K562 (cell line): Measurements from ENCODE around the gene ZNF488. TPM values are rescaled to one million over a fixed set of nuclear protein-coding genes. Genes with fewer than 3 reads are reported as not detected.

Source experiments
- ATAC-seq: fragments of 200-7000 bp; cut with Tn5 transposase; 3 replicates; pipeline ENCODE4 v1.9.1; 2020; ENCODE audit warnings: moderate library complexity
- BruUV-seq: library from RNA; stranded (reverse); fragments of 400-500 nt; replicated peaks from 2 replicates; lab custom pipeline; 2021; lab: Mats Ljungman, UMichigan
- CTCF ChIA-PET: fragments of 300-600 bp; formaldehyde crosslinking; extraction: SDS; loops from one replicate; lab custom pipeline; 2021; ENCODE audit warnings: low intra/inter-chr PET ratio; lab: Yijun Ruan, JAX
- POLR2A ChIA-PET: fragments of 300-600, 350-650 bp; sonication (Branson Sonifier 250); formaldehyde crosslinking; extraction: SDS; loops from one replicate; lab custom pipeline; 2021; ENCODE audit warnings: antibody characterized with exemption, inconsistent platforms; lab: Yijun Ruan, JAX
- DNase-seq, 4 experiments: peaks; one replicate each; pipeline versions ENCODE4 v3.0.0 to v3.0.0-alpha.2; 2011 to 2018; ENCODE audit warnings: low spot score in 3 of 4, mixed read lengths in 3 of 4; ENCODE audit errors: extremely low read depth in 1 of 4
- FAIRE-seq: peaks from 2 replicates; lab custom pipeline; 2011; peaks lifted over from hg19 to GRCh38; lab: Jason Lieb, UNC
- H2AFZ ChIP-seq: 2 replicates; pipeline ENCODE4 v1.6.0; 2011; ENCODE audit warnings: low read depth, low read length, control low read depth, inconsistent platforms
- H3K27ac ChIP-seq: fragments of 200-600 bp; 3 replicates; pipeline ENCODE4 v1.8.0; 2011; ENCODE audit warnings: low read depth, mild to moderate bottlenecking, control low read depth, inconsistent platforms, low read length, moderate library complexity, mixed read lengths; ENCODE audit errors: extremely low read depth
- H3K27me3 ChIP-seq, 2 experiments: fragments of 300-600 bp in 1 of 2; 2 replicates in 1 of 2; 3 replicates in 1 of 2; pipeline versions ENCODE4 v1.6.0 to v1.8.0; 2011; ENCODE audit warnings: inconsistent platforms in 2 of 2, low read length in 2 of 2, mild to moderate bottlenecking in 1 of 2, mixed read lengths in 1 of 2, moderate library complexity in 1 of 2; ENCODE audit not compliant: control insufficient read depth in 2 of 2, insufficient read depth in 2 of 2
- H3K36me3 ChIP-seq: fragments of 300-600 bp; 3 replicates; pipeline ENCODE4 v1.8.0; 2011; ENCODE audit warnings: mild to moderate bottlenecking, low read length, inconsistent platforms; ENCODE audit not compliant: control insufficient read depth, insufficient read depth
- H3K4me1 ChIP-seq, 2 experiments: fragments of 200-600 bp in 1 of 2; replicated peaks in 1 of 2; 2 replicates in 1 of 2; 3 replicates in 1 of 2; pipeline versions ENCODE4 v1.5.1 to v1.8.0; 2011; ENCODE audit warnings: inconsistent platforms in 2 of 2, low read length in 2 of 2, mild to moderate bottlenecking in 1 of 2, mixed read lengths in 1 of 2, moderate library complexity in 1 of 2; ENCODE audit not compliant: control insufficient read depth in 2 of 2, insufficient read depth in 2 of 2
- H3K4me2 ChIP-seq: 2 replicates; pipeline ENCODE4 v1.6.1; 2011; ENCODE audit warnings: low read length, control low read depth, inconsistent platforms, mixed read lengths; ENCODE audit not compliant: insufficient read depth
- H3K4me3 ChIP-seq: fragments of 200-600 bp; sonication (generic), shearing (Covaris generic); 2 replicates; pipeline ENCODE4 v1.5.1; 2016; ENCODE audit warnings: control low read depth, inconsistent platforms
- H3K79me2 ChIP-seq: fragments of 200-600 bp; 3 replicates; pipeline ENCODE4 v1.8.0; 2011; ENCODE audit warnings: low read length, inconsistent platforms; ENCODE audit not compliant: control insufficient read depth, insufficient read depth
- H3K9ac ChIP-seq, 2 experiments: 2 replicates each; pipeline versions ENCODE4 v1.6.0 to v1.6.1; 2011; ENCODE audit warnings: low read depth in 2 of 2, low read length in 2 of 2, control low read depth in 1 of 2, inconsistent platforms in 1 of 2, mild to moderate bottlenecking in 1 of 2, mixed read lengths in 1 of 2; ENCODE audit not compliant: insufficient read depth in 1 of 2
- H3K9me1 ChIP-seq: one replicate; pipeline ENCODE4 v1.6.0; 2011; ENCODE audit warnings: inconsistent platforms, mild to moderate bottlenecking, low read length, moderate library complexity; ENCODE audit not compliant: control insufficient read depth, insufficient read depth
- H3K9me3 ChIP-seq: replicated peaks from 2 replicates; pipeline ENCODE4 v1.5.1; 2011; ENCODE audit warnings: low read depth, low read length, inconsistent platforms; ENCODE audit not compliant: control insufficient read depth, insufficient read depth
- H4K20me1 ChIP-seq: replicated peaks from 2 replicates; pipeline ENCODE4 v1.6.1; 2011; ENCODE audit warnings: low read length, inconsistent platforms, mixed read lengths; ENCODE audit not compliant: control insufficient read depth, insufficient read depth
- CTBP1 ChIP-seq: fragments of 450-650 bp; IDR thresholded peaks from 2 replicates; pipeline ENCODE4 v1.6.1; 2016; ENCODE audit warnings: borderline replicate concordance
- CTCF ChIP-seq, 3 experiments: IDR thresholded peaks in 2 of 3; conservative IDR thresholded peaks in 1 of 3; 2 replicates each; pipeline ENCODE4 v1.5.1; 2011 to 2012; ENCODE audit warnings: low read length in 3 of 3, mild to moderate bottlenecking in 3 of 3, control low read depth in 2 of 3, improper control_type of control experiment in 1 of 3, inconsistent platforms in 1 of 3, low read depth in 1 of 3, mixed read lengths in 1 of 3, moderate library complexity in 1 of 3; ENCODE audit not compliant: insufficient read depth in 2 of 3
- HSF4 ChIP-seq: fragments of 250-450 bp; sonication (Bioruptor Pico); IDR thresholded peaks from 2 replicates; pipeline ENCODE4 v2.1.2; 2022; ENCODE audit warnings: mild to moderate bottlenecking, moderate library complexity, borderline replicate concordance
- MAZ ChIP-seq, 2 experiments: fragments of 450-650 bp in 1 of 2; sonication (generic) in 1 of 2; formaldehyde crosslinking; IDR thresholded peaks in 1 of 2; conservative IDR thresholded peaks in 1 of 2; 2 replicates each; pipeline versions ENCODE4 v1.4.0 to v1.5.0; 2020; ENCODE audit warnings: mild to moderate bottlenecking in 1 of 2, missing genetic modification reagents in 1 of 2
- NELFE ChIP-seq: IDR thresholded peaks from 2 replicates; pipeline ENCODE4 v1.6.1; 2011; ENCODE audit warnings: mild to moderate bottlenecking; ENCODE audit not compliant: insufficient read depth, insufficient read length
- RAD21 ChIP-seq, 2 experiments: fragments of 250-450 bp in 1 of 2; fragments of 450-650 bp in 1 of 2; sonication (Bioruptor Pico) in 1 of 2; formaldehyde crosslinking in 1 of 2; IDR thresholded peaks in 1 of 2; conservative IDR thresholded peaks in 1 of 2; 2 replicates each; pipeline versions ENCODE4 v1.4.0 to v1.8.0; 2020 to 2022; ENCODE audit warnings: mild to moderate bottlenecking in 2 of 2, moderate library complexity in 1 of 2
- REST ChIP-seq, 2 experiments: fragments of 450-650 bp; formaldehyde crosslinking in 1 of 2; IDR thresholded peaks; 2 replicates each; pipeline versions ENCODE4 v1.4.0 to v1.6.1; 2014 to 2020; ENCODE audit warnings: mild to moderate bottlenecking in 2 of 2, borderline replicate concordance in 1 of 2, low read depth in 1 of 2
- SIX5 ChIP-seq, 2 experiments: IDR thresholded peaks; 2 replicates each; pipeline ENCODE4 v1.6.1; 2011; ENCODE audit warnings: low read length in 2 of 2, borderline replicate concordance in 1 of 2, low read depth in 1 of 2, mild to moderate bottlenecking in 1 of 2, moderate library complexity in 1 of 2; ENCODE audit not compliant: insufficient read depth in 1 of 2
- SMC3 ChIP-seq: conservative IDR thresholded peaks from 2 replicates; pipeline ENCODE4 v1.6.1; 2011; ENCODE audit warnings: low read depth, low read length, improper control_type of control experiment; ENCODE audit not compliant: insufficient read depth
- XRCC5 ChIP-seq: fragments of 200-400 bp; formaldehyde crosslinking; IDR thresholded peaks from 2 replicates; pipeline ENCODE4 v1.6.1; 2017; ENCODE audit warnings: low read depth, mild to moderate bottlenecking, low read length
- ZNF324 ChIP-seq: fragments of 250-450 bp; sonication (Bioruptor Pico); IDR thresholded peaks from 2 replicates; pipeline ENCODE4 v1.4.0; 2020; ENCODE audit warnings: mild to moderate bottlenecking
- WGBS: fragments of 100-300 bp; shearing (Covaris generic); methylation state at CpG from one replicate; pipeline ENCODE4 v1.1.6; 2016; ENCODE audit warnings: low coverage, mixed read lengths; ENCODE audit not compliant: insufficient coverage; ENCODE audit errors: missing lambda C conversion rate; 5-methylcytosine and 5-hydroxymethylcytosine counted together
- in situ Hi-C: fragments of 300-500 bp; cut with MboI; formaldehyde crosslinking; loops from 4 replicates; pipeline ENCODE4 v1.15.0; 2018; ENCODE audit warnings: inconsistent platforms, mixed read lengths
- intact Hi-C: fragments of 100-400 bp; cut with micrococcal nuclease; formaldehyde crosslinking; loops from 2 replicates; pipeline ENCODE4 v1.14.2; 2022
- polyA plus RNA-seq, 8 experiments: library from polyadenylated mRNA; depleted of rRNA in 4 of 8; stranded (reverse) in 5 of 8; unstranded in 3 of 8; fragments of >200 nt; fragmentation: Nextera tagmentation in 2 of 8; fragmentation: Illumina TruSeq in 1 of 8; extraction: Ambion mirVana in 2 of 8; extraction: Trizol in 1 of 8; gene quantifications; 2 replicates each; pipeline versions ENCODE4 v1.2.1 to v1.2.3, GENCODE V29; 2011 to 2014; ENCODE audit warnings: inconsistent platforms in 1 of 8, missing spikeins in 1 of 8
- total RNA-seq, 7 experiments: library from RNA; depleted of rRNA in 6 of 7; stranded (reverse); fragments of >200 nt in 6 of 7; fragmentation: Illumina TruSeq in 2 of 7; extraction: Trizol in 2 of 7; gene quantifications; 2 replicates each; pipeline versions ENCODE4 v1.2.1 to v1.2.3, GENCODE V29; 2011 to 2021; ENCODE audit warnings: low replicate concordance in 1 of 7

ZNF488 gene
- total and polyA plus RNA-seq, 9 of the 15 experiments (the other 6 are each of a cell fraction or from before 2014, with no cell fraction given), result 0.03 to 0.09 (median 0.05) TPM; not detected in 3

GRCh38 chr10:47361293-47361692 lies 22.8 kb downstream of the ZNF488 start:
- BruUV-seq, result no TSS peak
- DNase-seq (peak; percentile 76 to 89 (median 84)), FAIRE-seq (no peak), ATAC-seq (peak; percentile 96)
- Histone ChIP-seq H3K4me2 (no peak overlapping the region), H3K9me3 (no peaks in the 10 kb centered on the region), H3K36me3 (no peaks in the 10 kb centered on the region), H4K20me1 (no peaks in the 10 kb centered on the region), H3K9ac (no peak overlapping the region), H3K27me3 (peaks cover 22 to 43% of the 10 kb centered on the region in 2 experiments), H2AFZ (no peak overlapping the region), H3K4me1 (peaks cover 0 to 3% of the 10 kb centered on the region in 2 experiments; a peak in 1 of 5 replicates), H3K79me2 (no peaks in the 10 kb centered on the region), H3K9me1 (no peaks in the 10 kb centered on the region), H3K27ac (no peak overlapping the region), H3K4me3 (no peak overlapping the region)
- POLR2A ChIA-PET, result interaction anchor here (1.0 kb wide), 1 partner anchor 16 kb away, joined by 3 read pairs; no protein-coding TSS in a partner anchor
- 22% methylated on average over 9 of the region's 9 CpGs for WGBS
- CTCF ChIA-PET, result no interaction called here
- intact Hi-C loops, result loop anchor here (2.0 to 5.0 kb wide), 2 partner anchors 36 to 91 kb away; no protein-coding TSS in a partner anchor
- in situ Hi-C loops, result no loop called here
- TF ChIP-seq REST (IDR thresholded peaks at IDR 0.05; ENCODE audit: borderline replicate concordance) (peak; percentile 73), REST (CRISPR knock-in tag; IDR thresholded peaks at IDR 0.05; ENCODE audit: low read depth) (no peak), XRCC5 (0 out of 2 replicates have a peak, but pooled peaks have one; percentile 43), SIX5 (IDR thresholded peaks at IDR 0.05; ENCODE audit: borderline replicate concordance in 1 of 2, insufficient read depth in 1 of 2, low read depth in 1 of 2, low read length in 2 of 2) (no peak), RAD21 (CRISPR knock-in tag; conservative IDR thresholded peaks at IDR 0.05 in 1 of 2, IDR thresholded peaks at IDR 0.05 in 1 of 2) (peak; percentile 62 to 84), CTBP1 (peak; percentile 19; the same call in 1 of the 2 replicates), CTCF (IDR thresholded peaks at IDR 0.05 in 2 of 3, conservative IDR thresholded peaks at IDR 0.05 in 1 of 3; ENCODE audit: insufficient read depth in 2 of 3, low read depth in 1 of 3, low read length in 3 of 3) (peak; percentile 87 to 98 (median 94)), HSF4 (CRISPR knock-in tag) (no peak), SMC3 (peak; percentile 84), ZNF324 (CRISPR knock-in tag) (no peak), NELFE (no peak), MAZ (CRISPR knock-in tag; conservative IDR thresholded peaks at IDR 0.05 in 1 of 2, IDR thresholded peaks at IDR 0.05 in 1 of 2) (peak in 1 of 2 experiments; percentile 34; a peak in 1 of 4 replicates)
